ENCODE results near the gene CREB5. TPM values are rescaled to one million over a fixed set of nuclear protein-coding genes. Genes with fewer than 3 reads are reported as not detected.

CREB5 gene
- total RNA-seq, 2 experiments from 2014 or later, result not detected

DNA sequence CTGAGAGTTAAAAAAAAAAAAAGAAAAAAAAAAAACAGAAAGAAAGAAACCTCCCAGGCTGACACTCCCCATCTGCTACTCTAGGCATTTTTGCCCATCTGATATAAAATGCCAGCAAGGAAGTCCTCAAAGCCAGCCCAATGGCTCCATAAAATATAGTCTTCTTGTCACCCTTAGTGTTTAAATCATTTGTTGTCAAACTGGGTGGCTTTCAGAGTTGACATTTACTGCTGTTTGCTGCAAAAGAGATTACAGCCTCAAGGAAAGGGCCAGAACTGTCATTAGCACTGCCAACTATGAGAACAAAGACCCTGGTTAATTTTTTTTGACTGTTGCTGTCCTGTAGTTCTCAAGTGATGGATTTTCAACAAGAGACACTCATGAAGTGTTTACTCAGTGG is 459.3 kb downstream of the CREB5 start:
- H3K27me3 Mint-ChIP-seq, result peaks cover 6% of the 10 kb centered on the region
- POLR2A ChIA-PET, result no interaction called here

DNA sequence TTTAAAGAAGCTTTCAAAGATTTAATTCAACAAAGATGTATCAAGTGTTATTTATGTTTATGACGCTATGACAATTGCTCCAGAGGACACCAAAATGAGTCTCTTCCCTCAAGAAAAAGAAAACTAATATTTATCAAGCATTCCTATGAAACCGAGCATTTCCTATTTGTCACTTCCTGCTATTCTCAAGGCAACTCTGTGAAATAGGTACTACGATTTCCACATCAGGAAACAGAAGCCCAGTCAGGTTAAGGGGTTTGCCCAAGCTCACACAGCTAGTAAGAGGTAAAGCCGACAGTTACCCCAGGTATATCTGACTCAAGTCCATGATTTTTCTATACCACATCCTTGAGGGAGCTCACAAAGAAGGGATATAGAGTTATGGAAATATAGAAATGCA is 459.9 kb downstream of the CREB5 start:
- no peaks in the 10 kb centered on the region for H3K36me3 Mint-ChIP-seq (ENCODE audit: low read depth)
- H3K4me3 Mint-ChIP-seq, result no peak overlapping the region
- ChIA-PET CTCF (no interaction called here), POLR2A (no interaction called here)
- H3K27me3 Mint-ChIP-seq, result peaks cover 6% of the 10 kb centered on the region
- H3K9me3 Mint-ChIP-seq, result no peaks in the 10 kb centered on the region
- no peak for DNase-seq
- H3K4me1 Mint-ChIP-seq, result no peaks in the 10 kb centered on the region
- no peak overlapping the region for H3K27ac Mint-ChIP-seq

More for the DNA sequence above, 459.3 kb downstream of the CREB5 start:
- CTCF ChIA-PET, result no interaction called here
- H3K27ac Mint-ChIP-seq, result no peak overlapping the region
- H3K36me3 Mint-ChIP-seq (ENCODE audit: low read depth), result no peaks in the 10 kb centered on the region
- no peaks in the 10 kb centered on the region for H3K4me1 Mint-ChIP-seq
- DNase-seq, result no peak
- no peaks in the 10 kb centered on the region for H3K9me3 Mint-ChIP-seq
- no peak overlapping the region for H3K4me3 Mint-ChIP-seq

DNA sequence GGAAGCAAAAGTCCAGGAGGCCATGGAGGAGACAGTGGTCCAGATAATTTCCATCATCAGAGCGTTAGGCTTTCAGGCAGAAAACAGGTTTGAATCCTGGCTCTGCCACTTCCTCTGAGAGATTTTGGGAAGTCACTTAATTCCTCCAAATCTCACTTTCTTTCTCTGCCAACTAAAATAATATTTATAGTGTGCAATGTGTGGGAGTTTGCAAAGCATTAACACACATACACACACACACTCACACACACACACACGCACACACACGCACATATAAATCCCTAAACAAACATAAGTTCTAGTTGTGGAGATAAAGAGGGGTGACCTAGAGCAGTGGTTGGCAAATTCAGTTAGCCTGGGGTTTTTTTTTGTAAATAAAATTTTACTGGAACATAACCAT is 461.0 kb downstream of the CREB5 start:
- H3K27ac Mint-ChIP-seq, result no peak overlapping the region
- ChIA-PET POLR2A (no interaction called here), CTCF (no interaction called here)
- DNase-seq, result no peak
- H3K4me3 Mint-ChIP-seq, result no peak overlapping the region
- H3K36me3 Mint-ChIP-seq (ENCODE audit: low read depth), result no peaks in the 10 kb centered on the region
- H3K9me3 Mint-ChIP-seq, result no peaks in the 10 kb centered on the region
- peaks cover 6% of the 10 kb centered on the region for H3K27me3 Mint-ChIP-seq
- H3K4me1 Mint-ChIP-seq, result no peaks in the 10 kb centered on the region

DNA sequence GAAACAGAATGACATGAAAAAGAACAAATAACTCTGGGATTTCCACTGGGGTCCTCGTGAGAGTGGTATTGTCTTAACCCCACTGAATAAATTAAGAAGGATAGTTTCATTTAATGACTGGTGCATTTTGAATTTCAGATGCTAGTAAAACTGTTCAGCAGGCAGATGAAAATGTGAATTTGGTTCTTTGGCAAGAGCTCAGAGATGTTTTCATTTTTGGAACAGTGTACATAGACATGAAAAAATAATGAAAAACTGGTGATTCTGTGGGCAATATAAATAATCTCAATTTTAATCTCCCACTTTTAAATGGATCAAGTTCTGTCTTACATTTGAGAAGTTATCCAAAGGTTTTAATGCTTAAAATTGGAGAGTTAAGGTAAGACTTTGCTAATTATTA is 461.7 kb downstream of the CREB5 start:
- DNase-seq, result no peak
- no peaks in the 10 kb centered on the region for H3K36me3 Mint-ChIP-seq (ENCODE audit: low read depth)
- ChIA-PET CTCF (no interaction called here), POLR2A (no interaction called here)
- H3K27ac Mint-ChIP-seq, result no peak overlapping the region
- peaks cover 9% of the 10 kb centered on the region for H3K27me3 Mint-ChIP-seq
- no peaks in the 10 kb centered on the region for H3K9me3 Mint-ChIP-seq
- H3K4me3 Mint-ChIP-seq, result no peak overlapping the region
- no peaks in the 10 kb centered on the region for H3K4me1 Mint-ChIP-seq

Other genes with a start within 250 kb of the CREB5 start
- 1 to 10 TPM; 7.2 to 7.3 TPM for gene JAZF1, start 231.7 kb upstream of the CREB5 start, total RNA-seq